GM19463 (cell line): Measurements from ENCODE around the gene BCR.
"Not testable (repeated sequence)": the region's sequence is repeated elsewhere in the genome, so short reads cannot be mapped to it uniquely, and the experiment has no call there.

ENCODE experiments used
- ATAC-seq: cut with Tn5 transposase; IDR thresholded peaks from one replicate; pipeline ENCODE4 v1.9.1; 2021; ENCODE audit warnings: mild to moderate bottlenecking, moderate library complexity; ENCODE audit not compliant: unreplicated experiment

Gene BCR

DNA sequence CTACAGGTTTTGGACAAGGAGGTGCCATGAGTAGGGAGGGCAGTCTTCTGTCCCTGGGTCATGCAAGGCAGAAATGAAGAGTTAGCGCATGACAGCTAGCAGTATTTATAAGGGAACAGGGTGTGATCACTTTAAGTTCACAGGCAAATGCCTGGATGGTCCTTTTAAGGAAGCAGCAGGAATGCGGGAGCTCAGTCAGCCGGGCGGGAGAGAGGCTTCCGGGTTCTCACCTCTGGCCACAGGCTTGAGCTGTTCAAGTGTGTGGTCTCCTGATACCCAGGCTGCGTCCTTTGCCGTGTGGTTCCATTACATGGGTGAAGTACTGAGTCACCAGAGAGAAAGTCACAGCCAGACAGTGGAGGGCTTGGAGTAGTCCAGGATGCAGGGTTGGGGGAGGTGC is 105.4 kb downstream of the BCR start:
- ATAC-seq = no peak

GRCh38 chr22:23286296-23286695 is 106.0 kb downstream of the BCR start:
- no peak for ATAC-seq

- ATAC-seq = no peak
Measured at GRCh38 chr22:23287136-23288095, 107.1 kb downstream of the BCR start.

DNA sequence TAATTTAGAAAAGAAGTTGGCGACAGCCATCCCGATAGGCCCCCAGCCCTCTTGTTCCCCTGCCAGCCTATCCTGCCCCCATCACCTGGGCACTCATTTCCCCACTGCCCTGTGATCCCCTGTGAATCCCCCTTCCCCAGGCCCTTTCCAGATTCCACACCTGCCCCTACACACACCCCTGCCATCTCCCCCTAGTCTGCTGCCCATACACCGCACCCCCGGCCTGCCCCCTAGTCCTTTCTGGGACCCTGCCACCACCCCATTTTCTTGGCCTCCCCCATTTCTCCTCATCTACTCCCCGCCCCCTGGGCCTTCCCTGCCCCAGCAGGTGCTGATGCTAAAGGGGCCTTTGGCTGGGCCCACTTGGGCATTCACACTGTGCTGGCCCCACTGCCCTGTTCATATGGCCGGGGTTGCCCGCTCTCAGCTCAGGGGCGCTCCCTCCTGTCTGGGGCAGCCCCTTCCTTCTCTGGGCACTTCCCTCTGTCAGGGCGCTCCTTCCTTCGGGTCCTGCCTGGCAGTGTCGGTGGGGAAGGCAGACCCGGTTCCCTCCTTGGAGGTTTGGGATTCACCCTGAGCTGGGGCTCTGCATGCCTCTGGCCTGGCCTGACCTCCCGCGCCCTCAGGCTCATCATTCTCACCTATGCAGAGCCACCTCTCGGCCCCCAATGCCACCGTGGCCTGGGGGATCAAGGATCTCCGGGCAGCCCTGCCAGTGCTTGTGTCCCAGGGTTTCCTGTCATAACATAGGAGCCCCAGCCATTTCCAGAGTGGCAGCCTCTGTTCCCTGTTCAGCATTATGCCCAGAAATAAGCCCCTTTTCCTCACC is 108.2 kb downstream of the BCR start:
- ATAC-seq = no peak

DNA sequence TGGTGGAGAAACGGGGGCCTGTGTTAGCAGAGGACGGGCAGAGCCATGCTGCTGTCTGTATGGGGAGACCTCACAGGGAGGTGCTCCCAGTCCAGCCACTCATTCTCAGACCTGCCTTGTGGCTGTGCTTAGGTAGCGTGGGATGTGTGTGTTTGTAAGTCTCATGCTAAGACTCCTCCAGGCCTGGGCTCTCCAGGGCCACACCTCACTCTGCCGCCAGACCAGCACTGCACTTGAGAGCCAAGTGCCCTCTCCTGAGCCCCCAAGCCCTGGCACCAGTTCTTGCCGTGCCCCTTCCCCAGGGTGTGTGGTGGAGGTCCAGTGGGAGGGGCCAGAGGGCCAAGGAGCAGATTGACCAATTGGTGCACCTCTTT is 108.8 kb downstream of the BCR start:
- no peak for ATAC-seq

DNA sequence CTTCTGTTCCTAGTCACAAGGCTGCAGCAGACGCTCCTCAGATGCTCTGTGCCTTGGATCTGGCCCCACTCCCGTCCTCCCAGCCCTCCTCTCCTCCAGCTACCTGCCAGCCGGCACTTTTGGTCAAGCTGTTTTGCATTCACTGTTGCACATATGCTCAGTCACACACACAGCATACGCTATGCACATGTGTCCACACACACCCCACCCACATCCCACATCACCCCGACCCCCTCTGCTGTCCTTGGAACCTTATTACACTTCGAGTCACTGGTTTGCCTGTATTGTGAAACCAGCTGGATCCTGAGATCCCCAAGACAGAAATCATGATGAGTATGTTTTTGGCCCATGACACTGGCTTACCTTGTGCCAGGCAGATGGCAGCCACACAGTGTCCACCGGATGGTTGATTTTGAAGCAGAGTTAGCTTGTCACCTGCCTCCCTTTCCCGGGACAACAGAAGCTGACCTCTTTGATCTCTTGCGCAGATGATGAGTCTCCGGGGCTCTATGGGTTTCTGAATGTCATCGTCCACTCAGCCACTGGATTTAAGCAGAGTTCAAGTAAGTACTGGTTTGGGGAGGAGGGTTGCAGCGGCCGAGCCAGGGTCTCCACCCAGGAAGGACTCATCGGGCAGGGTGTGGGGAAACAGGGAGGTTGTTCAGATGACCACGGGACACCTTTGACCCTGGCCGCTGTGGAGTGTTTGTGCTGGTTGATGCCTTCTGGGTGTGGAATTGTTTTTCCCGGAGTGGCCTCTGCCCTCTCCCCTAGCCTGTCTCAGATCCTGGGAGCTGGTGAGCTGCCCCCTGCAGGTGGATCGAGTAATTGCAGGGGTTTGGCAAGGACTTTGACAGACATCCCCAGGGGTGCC is 109.8 kb downstream of the BCR start:
- no peak for ATAC-seq

GRCh38 chr22:23291806-23292452 is 111.6 kb downstream of the BCR start:
- ATAC-seq = no peak

DNA sequence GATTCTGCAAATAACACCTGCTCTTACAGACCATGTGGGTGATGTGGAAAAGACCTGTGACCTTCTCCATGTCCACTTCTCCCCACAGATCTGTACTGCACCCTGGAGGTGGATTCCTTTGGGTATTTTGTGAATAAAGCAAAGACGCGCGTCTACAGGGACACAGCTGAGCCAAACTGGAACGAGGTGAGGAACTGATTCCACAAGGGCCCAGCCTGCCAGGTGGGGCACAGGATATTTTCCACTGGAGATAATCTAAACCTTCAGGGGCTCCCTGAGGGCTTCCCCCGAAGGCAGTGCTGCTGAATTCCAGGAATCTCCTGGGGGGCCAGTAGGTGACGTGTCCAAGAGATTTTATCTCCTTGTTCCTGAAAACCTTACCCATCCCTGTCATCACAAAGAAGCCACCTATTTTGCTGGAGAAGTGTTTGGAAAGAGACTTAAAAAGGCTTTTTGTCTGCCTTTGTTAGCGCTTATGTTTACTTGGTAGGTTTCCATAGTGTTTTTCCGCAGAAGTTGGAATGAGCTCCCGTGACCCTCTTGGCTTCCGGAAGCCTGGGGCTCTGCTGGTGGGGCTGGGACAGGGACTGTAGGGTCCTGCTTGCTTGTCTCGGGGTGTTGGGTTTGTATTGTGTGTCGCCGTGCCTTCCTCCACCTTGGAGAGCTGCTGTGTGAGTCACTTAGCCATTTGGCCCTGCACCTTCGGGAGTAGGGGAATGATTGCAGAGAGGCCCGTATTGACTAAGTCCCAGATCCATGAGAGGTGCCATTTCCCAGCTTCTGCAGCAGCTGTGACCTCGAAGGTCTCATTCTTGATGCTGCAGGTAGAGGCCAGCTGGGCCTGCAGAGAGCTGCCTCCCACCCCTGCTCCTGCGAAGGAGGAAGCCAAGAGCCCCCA is 112.4 kb downstream of the BCR start:
- ATAC-seq = no peak

DNA sequence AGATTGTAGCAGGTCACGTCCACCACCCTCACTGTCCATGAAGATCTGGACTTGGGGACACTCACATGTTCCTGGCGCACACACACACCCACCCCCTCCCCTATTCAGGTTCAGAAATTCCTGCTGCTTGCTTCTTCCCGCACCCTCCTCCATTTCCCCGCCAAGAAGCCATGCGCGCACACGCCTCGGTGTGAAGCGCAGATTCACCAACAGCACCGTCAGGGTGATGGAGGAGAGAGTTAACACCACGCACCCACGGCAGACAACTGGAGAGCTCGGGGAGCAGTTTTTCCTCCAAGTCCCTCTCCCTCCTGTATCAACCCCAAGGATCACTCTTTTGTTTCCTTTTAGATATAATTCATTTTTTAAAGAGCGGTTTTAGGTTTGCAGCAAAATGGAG is 113.4 kb downstream of the BCR start:
- no peak for ATAC-seq

DNA sequence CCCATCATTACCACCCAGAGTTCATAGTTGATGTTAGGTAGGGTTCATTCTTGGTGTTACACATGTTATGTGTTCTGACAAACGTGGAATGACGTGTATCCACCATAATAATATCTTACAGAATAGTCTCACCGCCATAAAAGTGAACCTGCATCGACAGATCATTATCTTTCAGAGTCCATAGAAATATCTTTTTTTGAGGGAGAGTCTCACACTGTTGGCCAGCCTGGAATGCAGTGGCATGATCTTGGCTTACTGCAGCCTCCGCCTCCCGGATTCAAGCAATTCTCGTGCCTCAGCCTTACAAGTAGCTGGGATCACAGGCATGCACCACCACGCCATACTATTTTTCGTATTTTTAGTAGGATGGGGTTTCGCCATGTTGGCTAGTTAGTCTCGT is 113.9 kb downstream of the BCR start:
- ATAC-seq = no peak

- no peak for ATAC-seq
Measured at GRCh38 chr22:23300476-23300875, 120.2 kb downstream of the BCR start.

- no peak for ATAC-seq
Measured at GRCh38 chr22:23301591-23301990, 121.3 kb downstream of the BCR start.

DNA sequence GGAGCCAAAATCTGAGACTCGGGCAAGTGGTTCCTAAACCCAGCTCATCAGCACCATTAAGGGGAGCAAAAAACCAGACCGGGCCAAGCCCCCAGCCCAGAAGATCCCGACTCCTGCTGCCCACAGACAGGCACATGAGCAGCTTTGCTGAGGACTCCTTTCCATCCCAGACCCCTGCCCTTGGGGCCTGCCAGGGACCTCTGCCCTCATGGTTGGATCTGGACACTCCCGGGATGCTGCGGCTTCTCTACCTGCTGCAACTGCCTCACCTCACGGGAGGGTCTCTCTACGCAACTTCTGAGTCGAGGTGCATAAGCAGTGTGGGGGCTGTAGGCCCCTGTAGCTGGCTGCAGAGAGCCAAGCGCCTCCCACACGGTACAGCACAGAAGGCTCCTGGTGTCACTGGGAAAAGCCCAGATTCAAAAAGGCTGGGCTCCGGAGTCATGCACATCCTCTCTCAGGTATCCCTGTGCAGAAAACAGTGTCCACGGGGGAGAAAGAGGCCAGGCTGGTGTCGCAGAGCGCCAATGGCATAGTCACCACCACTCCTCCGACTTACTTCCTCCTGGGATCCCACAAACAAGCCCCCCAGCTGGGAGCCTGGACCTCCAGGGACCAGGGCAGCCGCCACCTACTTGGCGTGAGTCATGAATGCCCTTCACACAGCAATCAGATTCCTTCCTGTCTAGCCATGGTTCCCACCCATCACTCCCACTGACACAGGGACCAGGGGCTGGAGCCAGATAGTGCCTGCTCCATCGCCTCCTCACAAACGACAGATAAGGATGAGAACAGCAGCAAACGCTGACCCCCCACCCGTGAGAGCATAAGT is 122.1 kb downstream of the BCR start:
- ATAC-seq = no peak

DNA sequence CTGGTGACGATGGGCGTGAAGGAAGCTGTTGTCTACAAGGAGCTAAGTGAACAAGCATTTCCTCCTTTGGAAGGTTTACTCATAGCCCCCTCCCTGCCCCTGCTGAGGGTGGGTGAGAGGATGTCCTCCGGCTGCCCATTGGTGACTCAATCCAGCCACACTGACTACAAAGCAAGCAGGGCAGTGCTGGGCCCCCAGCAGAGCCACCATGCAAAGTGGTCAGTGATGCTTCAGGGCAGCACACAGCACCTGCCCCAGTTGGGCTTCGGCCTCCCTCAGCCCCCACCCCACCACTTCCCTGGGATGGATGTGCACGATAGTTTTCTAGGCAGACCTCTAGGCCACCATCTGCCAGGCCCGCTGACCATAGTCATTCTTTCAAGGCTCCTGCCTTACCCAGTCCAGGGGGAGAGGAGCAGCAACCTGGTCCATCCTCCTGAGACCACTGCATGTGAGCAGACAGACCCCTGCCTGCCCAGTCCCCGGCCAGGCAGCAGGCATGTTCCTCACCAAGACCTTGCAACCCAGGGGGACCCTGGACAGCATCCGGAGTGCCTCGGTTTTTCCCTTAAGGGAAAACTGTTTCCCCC is 125.1 kb downstream of the BCR start:
- ATAC-seq = no peak

DNA sequence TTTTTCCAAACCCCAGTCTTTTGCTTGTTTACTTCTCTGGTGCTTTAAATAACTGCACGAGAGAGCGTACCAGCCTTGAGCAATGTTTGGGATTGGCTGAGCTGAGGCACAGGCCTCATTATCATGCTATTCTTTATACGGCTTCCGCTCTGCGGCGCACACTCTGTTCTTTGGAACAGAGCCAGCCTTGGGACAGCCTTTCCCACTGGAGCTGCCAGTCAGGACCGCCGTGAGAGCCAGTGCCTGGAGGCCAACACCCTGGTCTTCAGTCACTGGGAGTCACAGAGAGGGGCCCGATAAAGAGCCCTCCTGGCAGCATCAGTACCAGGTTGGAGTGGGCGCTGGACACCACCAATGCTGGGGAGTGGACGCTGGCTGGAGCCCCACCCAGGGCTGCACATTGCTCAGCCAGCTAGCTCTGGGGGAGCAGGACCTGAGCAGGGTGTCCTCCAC is 125.6 kb downstream of the BCR start:
- no peak for ATAC-seq

- no peak for ATAC-seq
Measured at GRCh38 chr22:23306438-23306921, 126.2 kb downstream of the BCR start.

DNA sequence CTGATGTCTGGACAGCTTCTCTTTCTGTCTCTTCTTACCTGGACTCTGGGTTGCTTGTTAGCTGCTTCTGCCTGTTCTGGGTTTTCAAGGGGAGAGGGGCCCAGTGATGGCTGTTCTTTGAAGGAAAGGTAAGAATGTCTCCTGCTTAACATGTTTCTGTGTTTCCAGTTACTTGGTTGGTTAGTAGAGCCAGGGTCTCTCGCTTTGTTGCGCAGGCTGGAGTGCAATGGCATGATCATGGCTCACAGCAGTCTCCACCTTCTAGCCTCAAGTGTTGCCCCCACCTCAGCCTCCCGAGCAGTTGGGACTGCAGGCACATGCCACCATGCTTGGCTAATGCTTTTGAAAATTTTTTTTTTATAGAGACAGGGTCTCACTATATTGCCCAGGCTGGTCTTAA is 126.6 kb downstream of the BCR start:
- no peak for ATAC-seq

- not testable (repeated sequence) for ATAC-seq
Measured at GRCh38 chr22:23307511-23307910, 127.2 kb downstream of the BCR start.
